Activated CD4-positive, alpha-beta T cell treated with anti-CD3 and anti-CD28 coated beads for 4 hours (primary cell): Measurements from ENCODE around the gene CASP9.
A peak's percentile ranks its signal among the peaks of the same experiment; 100 is the strongest.

Source experiments
- DNase-seq, 2 donors: peaks; one replicate each; pipeline ENCODE4 v3.0.0-alpha.2; 2020

The CASP9 gene

GRCh38 chr1:15524021-15524282, at the start of gene CASP9:
Gene CASP9, minus strand, starts transcription at chr1:15524215. Its CDS starts 15 bp downstream, at chr1:15524200.
- DNase-seq = no peak

DNA sequence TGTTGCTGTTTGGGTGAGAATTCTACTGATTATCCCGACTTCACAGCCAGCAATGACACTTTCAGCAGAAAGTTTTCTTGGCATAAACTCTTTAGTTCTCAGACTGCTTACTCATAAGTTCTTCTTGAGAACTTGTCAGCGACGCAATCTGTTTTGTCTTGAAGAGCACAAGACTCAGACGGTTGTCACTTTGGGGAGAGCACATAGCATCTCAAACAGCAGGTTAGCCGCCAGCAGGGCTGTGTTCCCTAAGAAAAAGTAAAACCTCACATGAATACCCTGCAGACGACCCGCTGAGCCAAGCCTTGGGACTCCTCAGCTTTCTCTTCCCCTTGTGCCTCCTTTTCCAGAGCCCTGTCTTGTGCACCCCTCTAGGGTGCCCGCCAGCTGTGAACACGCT, 49.5 kb upstream of the CASP9 start:
- DNase-seq = no peak

GRCh38 chr1:15571266-15571665, 47.3 kb upstream of the CASP9 start:
- DNase-seq = no peak

GRCh38 chr1:15570861-15571260, 46.8 kb upstream of the CASP9 start:
- DNase-seq = no peak

- DNase-seq = no peak
Observed at GRCh38 chr1:15568387-15569073, 44.5 kb upstream of the CASP9 start.

DNA sequence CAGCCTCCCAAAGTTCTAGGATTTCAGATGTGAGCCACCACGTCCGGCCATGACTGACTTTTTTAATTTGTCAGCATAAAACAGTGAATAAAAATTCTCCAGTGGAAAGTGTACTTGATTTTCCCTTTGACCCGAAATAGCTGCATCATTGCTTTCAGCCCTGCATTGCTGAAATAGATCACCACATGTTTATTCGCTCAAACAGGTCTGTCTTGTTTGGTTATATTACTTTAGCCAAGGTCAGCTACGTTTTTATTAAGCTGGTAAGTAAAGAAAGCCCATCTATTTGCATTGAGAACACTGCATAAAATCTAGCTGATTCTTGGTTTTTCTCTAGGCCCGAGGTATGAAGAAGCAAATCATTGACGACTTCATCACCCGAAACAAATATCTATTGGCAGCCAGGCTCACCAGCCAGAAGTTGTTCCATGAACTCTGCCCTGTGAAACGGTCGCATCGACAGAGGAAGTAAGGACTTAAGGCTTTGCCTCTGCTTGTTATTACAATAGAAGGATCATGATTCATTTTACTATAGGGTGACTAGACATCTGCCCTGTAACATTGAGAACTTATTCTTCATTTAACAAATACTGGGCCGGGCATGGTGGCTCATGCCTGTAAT, 35.3 kb upstream of the CASP9 start:
- DNase-seq = no peak

- no peak for DNase-seq
Observed at GRCh38 chr1:15558516-15558915, 34.5 kb upstream of the CASP9 start.

GRCh38 chr1:15557594-15557993, 33.6 kb upstream of the CASP9 start:
- no peak for DNase-seq

DNA sequence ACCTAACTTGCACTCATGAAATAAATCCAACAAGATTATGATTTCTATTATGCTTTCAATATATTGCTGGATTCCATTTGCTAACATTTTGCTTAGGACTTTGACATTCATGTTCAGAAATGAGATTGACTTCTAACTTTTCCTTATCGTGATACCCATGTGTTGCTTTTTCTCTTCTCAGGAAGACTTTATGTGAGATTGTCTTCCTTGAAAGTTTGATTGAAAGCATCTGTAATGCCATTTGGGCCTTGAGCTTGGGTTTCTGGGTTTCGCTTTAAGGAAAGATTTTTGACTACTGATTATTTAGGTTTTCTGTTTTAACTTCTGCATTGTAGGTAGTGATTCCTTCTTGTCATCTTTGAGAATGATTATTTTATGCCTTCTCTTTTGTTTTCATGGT, 33.0 kb upstream of the CASP9 start:
- DNase-seq = no peak

DNA sequence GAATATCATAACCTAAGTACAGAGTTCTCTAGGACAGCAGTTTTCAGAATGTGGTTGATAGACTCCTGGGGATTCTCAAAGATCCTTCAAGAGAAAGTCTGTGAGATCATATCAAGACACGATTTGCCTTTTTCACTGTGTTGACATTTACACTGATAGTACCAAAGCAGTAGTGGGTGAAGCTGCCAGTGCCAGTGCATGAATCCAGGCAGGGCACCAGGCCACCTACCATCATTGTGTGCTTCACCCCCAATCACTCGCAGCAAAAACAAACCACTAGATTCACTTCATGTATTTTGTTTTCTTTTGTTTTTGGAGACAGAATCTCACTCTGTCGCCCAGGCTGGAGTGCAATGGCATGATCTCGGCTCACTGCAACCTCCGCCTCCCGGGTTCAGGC, 26.6 kb upstream of the CASP9 start:
- no peak for DNase-seq

- no peak for DNase-seq
Observed at GRCh38 chr1:15546641-15547040, 22.6 kb upstream of the CASP9 start.

GRCh38 chr1:15543589-15544568, 19.9 kb upstream of the CASP9 start:
- DNase-seq = no peak

DNA sequence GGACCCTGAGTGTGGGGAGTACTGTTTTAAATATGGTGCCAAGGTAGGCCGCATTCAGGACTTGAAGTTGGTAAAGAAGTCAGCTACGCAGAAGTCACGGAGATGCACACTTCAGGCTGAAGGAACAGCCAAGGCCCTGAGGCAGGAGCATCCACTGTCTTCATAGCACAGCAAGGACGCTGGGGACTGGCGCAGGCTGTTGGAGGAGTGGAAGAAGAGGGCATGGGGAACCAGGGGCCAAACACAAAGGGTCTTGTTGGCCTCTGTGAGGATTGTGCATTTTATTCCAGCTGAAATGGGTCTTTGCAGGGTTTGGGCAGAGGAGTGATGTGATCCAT, 19.2 kb upstream of the CASP9 start:
- DNase-seq = no peak

- DNase-seq = no peak
Observed at GRCh38 chr1:15542388-15543250, 18.6 kb upstream of the CASP9 start.

DNA sequence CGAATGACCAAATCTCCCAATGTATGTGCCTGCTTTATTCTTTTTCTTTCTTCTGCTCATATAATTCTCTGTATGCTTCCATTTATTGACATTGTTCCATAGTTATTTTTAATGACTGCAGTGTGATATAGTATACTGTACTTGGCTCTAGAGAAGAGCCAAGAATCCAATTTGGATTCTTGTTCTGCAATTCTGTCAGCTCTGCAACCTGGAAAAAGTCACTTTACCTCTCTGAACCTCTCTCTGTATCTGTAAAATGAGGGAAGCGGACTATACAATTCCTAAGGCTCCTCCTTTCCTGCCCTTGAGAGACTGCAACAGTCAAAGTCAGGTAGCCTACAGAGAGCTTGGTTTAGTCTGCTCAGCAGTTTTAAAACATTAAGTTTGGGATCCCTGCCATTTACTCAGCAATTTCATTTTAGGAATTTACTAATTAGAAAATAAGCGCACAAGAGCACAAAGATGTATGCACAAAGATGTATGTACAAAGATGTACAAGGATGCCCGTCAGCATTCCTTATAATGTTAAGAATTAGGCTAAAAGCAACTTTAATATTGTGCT, 17.3 kb upstream of the CASP9 start:
- no peak for DNase-seq

- no peak for DNase-seq
Observed at GRCh38 chr1:15540186-15540585, 16.2 kb upstream of the CASP9 start.

GRCh38 chr1:15538771-15539170, 14.8 kb upstream of the CASP9 start:
- DNase-seq = no peak

DNA sequence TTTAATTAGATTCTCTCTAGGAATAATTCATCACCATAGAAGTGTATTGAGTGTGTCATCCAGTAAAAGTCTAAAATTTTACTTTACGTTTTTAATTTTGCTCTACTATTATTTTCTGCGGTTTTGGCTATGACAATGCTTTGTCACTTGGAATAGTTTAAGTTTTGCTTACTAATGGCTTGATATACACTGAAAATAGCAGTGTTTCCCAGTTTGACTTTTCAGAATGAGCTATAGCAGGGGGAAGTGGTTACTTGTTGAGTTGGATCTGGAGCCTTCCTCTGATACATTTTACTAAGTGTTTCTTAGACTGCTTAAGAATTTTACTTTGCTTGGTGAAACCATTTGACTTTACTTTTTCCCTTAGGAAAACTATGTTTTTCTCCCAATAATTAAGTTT, 7.7 kb upstream of the CASP9 start:
- no peak for DNase-seq

DNA sequence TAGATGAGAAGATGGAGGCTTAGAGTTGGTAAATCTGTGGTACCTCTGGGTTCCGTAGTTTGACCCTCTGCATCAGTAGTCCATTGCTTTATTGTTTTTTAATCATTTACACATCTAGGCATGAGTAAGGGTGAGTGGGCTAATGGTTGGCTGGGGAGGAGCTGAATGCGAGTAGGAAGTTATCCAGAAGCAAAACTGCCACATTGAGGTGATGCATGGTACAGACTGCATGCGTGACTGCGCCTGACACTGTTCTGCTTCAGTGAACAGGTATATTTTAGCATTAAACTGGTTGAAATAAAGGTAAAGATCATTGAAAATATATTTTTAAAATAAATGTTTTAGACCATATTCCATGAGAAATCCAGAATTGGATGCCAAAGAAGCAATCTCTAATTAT, 7.0 kb upstream of the CASP9 start:
- DNase-seq = no peak

- peak; percentile 95 to 97 for DNase-seq
Observed at GRCh38 chr1:15526490-15527339, 2.7 kb upstream of the CASP9 start, which contains the start of gene DNAJC16. Gene DNAJC16, plus strand, starts transcription at chr1:15526848. Its CDS starts 2,258 bp downstream, at chr1:15529106.

DNA sequence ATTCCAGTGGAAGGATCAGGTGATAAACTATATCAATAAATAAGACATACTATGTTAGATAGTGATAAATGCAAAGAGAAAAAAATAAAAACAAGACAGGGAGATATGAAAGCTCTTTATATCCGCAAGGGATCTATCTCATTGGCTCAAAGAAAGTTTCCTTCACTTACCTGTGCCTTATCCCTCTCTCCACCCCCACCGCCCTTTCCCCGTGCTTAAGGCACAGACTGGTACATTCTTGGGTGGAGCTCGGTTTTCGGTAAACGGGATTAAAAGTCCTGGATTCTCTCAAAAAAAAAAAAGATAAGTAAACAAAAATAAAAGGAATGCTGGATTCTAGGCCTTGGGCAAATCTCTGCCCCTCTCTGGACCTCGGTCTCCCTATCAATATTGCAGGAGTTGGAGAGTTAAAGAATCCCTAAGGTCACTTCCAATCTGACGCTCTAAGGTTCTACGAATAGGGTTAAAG, 2.0 kb upstream of the CASP9 start:
- peak in 1 of 2 donors; percentile 19 for DNase-seq
